Nucleus accumbens (tissue), 56 donors: ENCODE data around the gene ERN1.

ENCODE experiments used
- DNase-seq, 56 donors: peaks; one replicate each; lab custom pipeline; 2025; lab: John Stamatoyannopoulos, UW

The ERN1 gene

DNA sequence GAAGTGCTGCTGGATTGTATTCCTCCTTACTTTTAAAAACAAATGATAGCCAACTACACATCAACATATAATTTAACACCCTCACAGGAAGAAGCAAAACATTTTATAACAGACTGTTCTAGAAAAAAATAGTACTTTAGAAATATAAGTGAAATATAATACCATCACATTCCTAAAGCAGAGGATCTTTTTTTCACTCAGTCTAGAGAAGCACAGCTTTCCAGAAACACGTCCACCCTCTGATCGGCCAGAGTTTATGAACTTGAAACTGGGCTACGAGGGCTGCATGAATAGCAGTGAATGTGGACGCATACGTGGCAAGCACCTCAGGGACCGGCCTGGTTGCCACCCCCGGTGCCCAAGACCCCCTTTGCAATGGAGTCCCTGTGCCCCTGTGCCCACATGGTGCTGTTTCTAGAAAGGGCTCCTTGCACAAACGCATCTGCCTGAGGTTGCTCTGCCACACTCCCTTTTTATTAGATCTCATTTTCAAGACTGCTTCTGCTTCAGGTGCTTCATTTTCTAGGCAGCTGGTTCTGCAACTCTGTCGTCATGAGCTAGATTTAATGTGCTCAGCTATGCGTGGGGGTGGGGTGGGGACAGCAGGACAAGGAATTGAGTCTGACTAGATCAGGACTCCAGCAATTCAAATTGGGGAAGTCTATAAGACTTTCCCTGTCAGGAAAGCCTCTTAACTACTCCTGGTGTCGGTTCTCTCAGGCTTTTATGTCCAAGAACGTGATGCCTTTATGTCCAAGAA, 29.1 kb upstream of the ERN1 start:
- DNase-seq: peak in 1 of 56 donors; percentile 17

- no peak for DNase-seq
These were observed 28.5 kb upstream of the ERN1 start for GRCh38 chr17:64158406-64158805.

DNA sequence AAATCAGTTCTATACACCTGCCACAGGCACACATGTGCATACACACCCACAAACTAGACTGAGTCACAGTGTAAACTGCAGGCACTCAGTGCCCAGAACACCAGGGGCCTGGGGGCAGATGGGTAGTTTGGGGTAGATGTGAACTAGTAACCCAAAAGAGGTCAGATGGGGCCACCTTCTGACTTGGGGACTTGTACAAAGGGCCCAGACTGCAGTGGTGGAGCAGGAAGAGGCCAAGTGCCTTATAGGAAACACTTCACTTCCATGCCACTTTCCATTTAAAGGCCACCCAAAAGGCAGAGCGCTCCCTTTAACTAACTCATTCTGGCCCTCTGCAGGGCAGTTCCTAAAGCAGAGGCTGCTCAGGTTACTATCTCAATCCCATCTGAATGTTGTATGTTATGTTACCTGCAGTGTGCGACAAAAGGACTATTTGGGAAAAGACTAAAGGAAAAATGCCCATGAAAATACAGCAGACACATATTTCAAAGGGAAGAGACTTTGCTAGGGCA, 27.8 kb upstream of the ERN1 start:
- DNase-seq: no peak

DNA sequence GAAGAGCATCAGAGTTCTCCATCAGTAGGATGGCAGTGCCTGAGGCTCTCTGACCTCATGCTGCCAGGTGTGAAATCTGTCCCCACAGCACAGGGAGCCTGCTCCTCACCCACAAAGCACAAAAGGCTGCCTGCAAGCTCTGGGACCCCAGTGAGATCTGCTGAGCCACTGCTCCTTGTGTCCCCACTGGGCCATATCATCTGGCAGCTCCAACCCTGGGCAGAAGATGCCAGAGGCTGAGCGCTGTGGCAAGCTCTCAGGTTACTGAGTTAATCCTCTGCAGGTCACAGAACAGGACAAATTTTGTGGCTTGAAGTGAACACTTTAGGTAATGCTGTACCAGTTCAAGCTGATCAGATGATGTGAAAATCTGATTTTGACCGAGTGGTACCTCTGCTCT, 26.7 kb upstream of the ERN1 start:
- DNase-seq: peak in 2 of 56 donors; percentile 39 to 58

GRCh38 chr17:64155751-64156544, 26.0 kb upstream of the ERN1 start:
- DNase-seq: peak in 55 of 56 donors; percentile 35 to 91 (median 78)

GRCh38 chr17:64155129-64155528, 25.2 kb upstream of the ERN1 start:
- DNase-seq: no peak

- DNase-seq: peak in 24 of 56 donors; percentile 8 to 60 (median 27)
These were observed 24.8 kb upstream of the ERN1 start for GRCh38 chr17:64154717-64155116.

- DNase-seq: no peak
These were observed 24.4 kb upstream of the ERN1 start for GRCh38 chr17:64154313-64154695.

- DNase-seq: no peak
These were observed 23.8 kb upstream of the ERN1 start for GRCh38 chr17:64153565-64154312.

DNA sequence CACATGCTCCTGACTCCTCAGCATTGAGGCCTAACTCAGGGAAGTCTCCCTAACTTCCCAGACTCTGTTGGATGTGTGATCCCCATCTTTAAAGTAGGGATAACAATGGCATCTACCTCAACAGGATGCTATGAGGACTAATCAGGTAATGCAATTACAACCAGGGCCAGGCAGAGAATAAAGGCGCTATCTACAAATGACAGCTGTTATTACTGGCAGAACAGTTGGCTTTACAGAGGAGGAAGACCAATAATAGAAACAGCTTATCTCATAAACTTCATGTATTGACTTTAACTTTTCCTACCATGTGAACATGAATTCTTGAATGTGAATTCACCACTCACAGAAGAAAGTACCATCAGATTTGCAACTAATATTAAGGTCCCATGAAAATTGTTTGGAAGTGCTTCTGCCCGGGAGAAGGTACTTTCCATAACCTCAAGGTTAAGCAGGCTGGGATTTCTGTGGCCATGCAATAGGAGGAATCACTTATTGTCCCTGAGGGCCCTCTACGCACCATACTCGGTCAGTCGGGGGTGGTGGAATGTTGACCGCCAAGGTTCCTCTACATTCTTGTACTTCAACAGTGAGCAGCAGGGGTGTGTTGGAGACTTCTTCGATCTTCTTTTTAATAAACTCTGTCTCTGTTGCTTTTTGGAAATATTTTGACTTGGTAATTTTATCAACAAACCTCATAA, 22.6 kb upstream of the ERN1 start:
- DNase-seq: no peak

- no peak for DNase-seq
These were observed 21.0 kb upstream of the ERN1 start for GRCh38 chr17:64151016-64151368.

- peak in 1 of 56 donors; percentile 13 for DNase-seq
These were observed 20.5 kb upstream of the ERN1 start for GRCh38 chr17:64150237-64151015.

- no peak for DNase-seq
These were observed 19.3 kb upstream of the ERN1 start for GRCh38 chr17:64149196-64149595.

- DNase-seq: peak in 28 of 56 donors; percentile 10 to 59 (median 30)
These were observed 18.8 kb upstream of the ERN1 start for GRCh38 chr17:64148699-64149098.

DNA sequence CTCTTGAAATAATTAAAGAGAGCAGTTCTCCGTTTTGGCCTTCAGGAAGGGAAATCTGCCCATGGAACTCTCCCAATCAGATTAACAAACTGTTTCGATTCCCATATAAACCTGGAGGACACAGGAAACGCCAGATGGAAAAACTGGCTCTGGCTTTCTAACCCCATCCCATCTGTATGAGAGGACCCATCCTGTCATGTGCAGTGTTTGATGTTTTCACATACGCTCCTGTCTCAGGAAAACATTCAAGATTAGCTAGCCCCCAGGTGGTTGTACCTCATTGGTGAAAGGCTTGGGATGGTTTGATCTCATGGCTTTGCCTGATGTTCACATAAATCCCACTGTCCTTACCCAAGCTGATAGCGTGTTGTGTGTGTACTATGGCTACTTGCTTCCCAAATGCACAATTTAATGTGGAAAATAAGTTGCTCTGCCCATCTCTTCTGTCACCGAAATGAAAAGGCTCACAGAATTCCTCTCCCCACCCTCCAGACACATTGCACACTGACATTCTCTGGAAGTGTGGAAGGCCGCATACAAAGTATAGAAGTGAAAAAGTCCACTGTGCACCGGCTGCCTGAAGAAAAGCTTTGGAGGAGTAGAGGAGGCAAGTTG, 18.2 kb upstream of the ERN1 start:
- DNase-seq: no peak

- no peak for DNase-seq
These were observed 17.4 kb upstream of the ERN1 start for GRCh38 chr17:64147110-64148016.

DNA sequence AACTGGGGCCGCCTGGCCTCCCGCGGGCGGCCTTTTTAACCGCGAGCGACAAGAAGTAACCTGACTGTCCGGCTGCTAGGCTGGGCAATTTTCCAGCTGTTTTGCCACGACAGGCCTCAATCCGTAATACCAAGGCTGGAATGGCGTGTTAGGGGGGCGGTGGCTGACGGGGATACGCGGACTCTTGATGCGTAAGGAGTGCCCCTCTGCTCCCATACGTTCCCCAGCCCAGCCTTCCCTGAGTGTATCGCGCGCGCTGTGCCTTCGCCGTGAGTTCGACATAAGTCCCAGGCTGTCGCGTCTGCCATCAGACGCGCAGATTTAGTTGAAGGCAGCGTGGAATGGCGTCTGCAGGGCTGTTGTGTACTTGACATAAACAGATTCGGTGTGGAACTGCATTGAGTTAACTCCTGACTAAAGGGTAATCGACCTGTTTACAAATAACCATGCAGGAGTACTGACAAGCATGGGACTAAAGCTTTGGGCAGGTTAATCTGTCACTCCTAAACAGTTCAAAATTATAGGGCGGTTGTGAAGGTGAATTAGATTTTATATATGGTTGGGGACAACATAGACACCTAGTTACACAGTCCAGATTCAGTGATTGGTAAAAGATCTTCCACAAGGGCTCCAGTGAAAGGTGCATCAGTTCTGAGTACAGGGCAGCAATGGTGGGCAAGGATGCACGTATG, 16.6 kb upstream of the ERN1 start:
- peak in 44 of 56 donors; percentile 33 to 77 (median 62) for DNase-seq
